Smooth muscle cell (in vitro differentiated cells): Measurements from ENCODE around the gene SLC43A2. TPM values are rescaled to one million over a fixed set of nuclear protein-coding genes. Genes with fewer than 3 reads are reported as not detected.
"Not testable (repeated sequence)": the region's sequence is repeated elsewhere in the genome, so short reads cannot be mapped to it uniquely, and the experiment has no call there.

Experiments
- DNase-seq: peaks from one replicate; lab custom pipeline; 2025; ENCODE audit not compliant: unreplicated experiment; lab: John Stamatoyannopoulos, UW
- H2AFZ ChIP-seq: fragments of 200-600 bp; sonication (generic); 2 replicates; pipeline ENCODE4 v1.6.0; 2016; ENCODE audit warnings: antibody characterized with exemption, low read depth, mild to moderate bottlenecking
- H3F3A ChIP-seq: fragments of 200-600 bp; sonication (generic); 2 replicates; pipeline ENCODE4 v1.6.0; 2017; ENCODE audit warnings: antibody characterized with exemption, low read depth
- H3K27ac ChIP-seq: fragments of 200-600 bp; sonication (generic); 2 replicates; pipeline ENCODE4 v1.5.1; 2016; ENCODE audit warnings: low read depth, mild to moderate bottlenecking
- H3K27me3 ChIP-seq: fragments of 200-600 bp; sonication (generic); 2 replicates; pipeline ENCODE4 v1.6.1; 2016; ENCODE audit warnings: low read depth, mild to moderate bottlenecking
- H3K36me3 ChIP-seq: fragments of 200-600 bp; sonication (generic); 2 replicates; pipeline ENCODE4 v1.5.1; 2016; ENCODE audit warnings: low read depth
- H3K4me1 ChIP-seq: fragments of 200-600 bp; sonication (generic); 2 replicates; pipeline ENCODE4 v1.5.1; 2016; ENCODE audit warnings: low read depth
- H3K4me2 ChIP-seq: fragments of 200-600 bp; sonication (generic); 2 replicates; pipeline ENCODE4 v1.6.0; 2016; ENCODE audit warnings: mild to moderate bottlenecking
- H3K4me3 ChIP-seq: fragments of 200-600 bp; sonication (generic); 2 replicates; pipeline ENCODE4 v1.5.1; 2016; ENCODE audit warnings: mild to moderate bottlenecking
- H3K79me2 ChIP-seq: fragments of 200-600 bp; sonication (generic); 2 replicates; pipeline ENCODE4 v1.6.0; 2016; ENCODE audit warnings: low read depth, mild to moderate bottlenecking
- H3K9ac ChIP-seq: fragments of 200-600 bp; sonication (generic); 2 replicates; pipeline ENCODE4 v1.6.0; 2016; ENCODE audit warnings: low read depth
- H3K9me3 ChIP-seq: fragments of 200-600 bp; sonication (generic); replicated peaks from 2 replicates; pipeline ENCODE4 v1.5.1; 2016; ENCODE audit warnings: low read depth
- H4K20me1 ChIP-seq: fragments of 200-600 bp; sonication (generic); 2 replicates; pipeline ENCODE4 v1.6.0; 2016; ENCODE audit warnings: low read depth
- CTCF ChIP-seq: fragments of 200-600 bp; sonication (generic); IDR thresholded peaks from 2 replicates; pipeline ENCODE4 v1.5.1; 2017; ENCODE audit warnings: borderline replicate concordance, mild to moderate bottlenecking, antibody characterized with exemption; ENCODE audit not compliant: insufficient read depth, poor library complexity, severe bottlenecking
- WGBS: methylation state at CpG from one replicate; pipeline ENCODE4 v1.1.7; 2016; ENCODE audit warnings: low lambda C conversion rate; 5-methylcytosine and 5-hydroxymethylcytosine counted together
- polyA plus RNA-seq: library from polyadenylated mRNA; unstranded; fragments of >200 nt; fragmentation: Nextera tagmentation; extraction: Ambion mirVana; gene quantifications from 2 replicates; pipeline ENCODE4 v1.2.1, GENCODE V29; 2016
- total RNA-seq: library from RNA; depleted of rRNA; stranded (reverse); fragments of >200 nt; gene quantifications from 2 replicates; pipeline ENCODE4 v1.2.3, GENCODE V29; 2014

SLC43A2 gene
- total and polyA plus RNA-seq, 2 experiments from 2014 or later: 3.8 to 5.3 TPM

GRCh38 chr17:1661045-1661444 is 32.4 kb upstream of the SLC43A2 start:
- DNase-seq: no peak
- no peak overlapping the region for H3K4me2 ChIP-seq
- no peak for TF ChIP-seq CTCF
- H3K79me2 ChIP-seq: no peaks in the 10 kb centered on the region
- H3K4me1 ChIP-seq: no peaks in the 10 kb centered on the region
- over 99% methylated on average over 12 of the region's 12 CpGs for WGBS
- H3F3A ChIP-seq: peaks cover 15% of the 10 kb centered on the region
- no peak overlapping the region for H3K27ac ChIP-seq
- H3K9me3 ChIP-seq: no peaks in the 10 kb centered on the region
- H3K36me3 ChIP-seq: peaks cover 49% of the 10 kb centered on the region
- peaks cover 54% of the 10 kb centered on the region for H4K20me1 ChIP-seq
- H2AFZ ChIP-seq: no peak overlapping the region
- H3K9ac ChIP-seq: no peak overlapping the region
- no peak overlapping the region for H3K4me3 ChIP-seq
- H3K27me3 ChIP-seq: no peaks in the 10 kb centered on the region

GRCh38 chr17:1658100-1658499 is 29.5 kb upstream of the SLC43A2 start:
- Histone ChIP-seq H3F3A (peaks cover 22% of the 10 kb centered on the region), H3K4me1 (no peaks in the 10 kb centered on the region)
- 97% methylated on average over 9 of the region's 9 CpGs for WGBS

GRCh38 chr17:1653735-1654134 is 25.1 kb upstream of the SLC43A2 start:
- no peak for TF ChIP-seq CTCF
- Histone ChIP-seq H3K27ac (no peak overlapping the region), H3K79me2 (no peaks in the 10 kb centered on the region), H3K4me2 (no peak overlapping the region), H3K36me3 (peaks cover 43% of the 10 kb centered on the region), H3K4me1 (peaks cover 5% of the 10 kb centered on the region), H3F3A (peaks cover 53% of the 10 kb centered on the region), H3K4me3 (no peak overlapping the region), H3K9ac (no peak overlapping the region), H4K20me1 (peaks cover 35% of the 10 kb centered on the region), H3K27me3 (no peaks in the 10 kb centered on the region), H2AFZ (no peak overlapping the region), H3K9me3 (no peaks in the 10 kb centered on the region)
- no peak for DNase-seq
- WGBS: 96% methylated on average over 14 of the region's 14 CpGs

More at GRCh38 chr17:1658100-1658499, 29.5 kb upstream of the SLC43A2 start:
- H3K4me3 ChIP-seq: no peak overlapping the region
- H3K9ac ChIP-seq: no peak overlapping the region
- H3K4me2 ChIP-seq: no peak overlapping the region
- H3K79me2 ChIP-seq: no peaks in the 10 kb centered on the region
- peaks cover 62% of the 10 kb centered on the region for H3K36me3 ChIP-seq
- H3K27ac ChIP-seq: no peak overlapping the region
- no peaks in the 10 kb centered on the region for H3K27me3 ChIP-seq
- peaks cover 32% of the 10 kb centered on the region for H4K20me1 ChIP-seq
- no peaks in the 10 kb centered on the region for H3K9me3 ChIP-seq
- no peak for DNase-seq
- no peak overlapping the region for H2AFZ ChIP-seq
- TF ChIP-seq CTCF: no peak

GRCh38 chr17:1652794-1653193 is 24.2 kb upstream of the SLC43A2 start:
- H3K27me3 ChIP-seq, H2AFZ ChIP-seq, H3K4me1 ChIP-seq, H3K4me2 ChIP-seq, H3K27ac ChIP-seq, H3K79me2 ChIP-seq, H3K9me3 ChIP-seq, H3K4me3 ChIP-seq, DNase-seq, H3K9ac ChIP-seq: not testable (repeated sequence)
- peaks cover 30% of the 10 kb centered on the region for H4K20me1 ChIP-seq
- peaks cover 34% of the 10 kb centered on the region for H3K36me3 ChIP-seq
- 97% methylated on average over 7 of the region's 7 CpGs for WGBS
- peaks cover 57% of the 10 kb centered on the region for H3F3A ChIP-seq
